ENCODE measurements around the gene SNTB2. TPM values are rescaled to one million over a fixed set of nuclear protein-coding genes. Genes with fewer than 3 reads are reported as not detected.
A peak's percentile ranks its signal among the peaks of the same experiment; 100 is the strongest.

The SNTB2 gene
- total and polyA plus RNA-seq, 2 of the 13 experiments (the other 11 are each of a cell fraction or from before 2014, with no cell fraction given), result 11.5 to 19.2 TPM

DNA sequence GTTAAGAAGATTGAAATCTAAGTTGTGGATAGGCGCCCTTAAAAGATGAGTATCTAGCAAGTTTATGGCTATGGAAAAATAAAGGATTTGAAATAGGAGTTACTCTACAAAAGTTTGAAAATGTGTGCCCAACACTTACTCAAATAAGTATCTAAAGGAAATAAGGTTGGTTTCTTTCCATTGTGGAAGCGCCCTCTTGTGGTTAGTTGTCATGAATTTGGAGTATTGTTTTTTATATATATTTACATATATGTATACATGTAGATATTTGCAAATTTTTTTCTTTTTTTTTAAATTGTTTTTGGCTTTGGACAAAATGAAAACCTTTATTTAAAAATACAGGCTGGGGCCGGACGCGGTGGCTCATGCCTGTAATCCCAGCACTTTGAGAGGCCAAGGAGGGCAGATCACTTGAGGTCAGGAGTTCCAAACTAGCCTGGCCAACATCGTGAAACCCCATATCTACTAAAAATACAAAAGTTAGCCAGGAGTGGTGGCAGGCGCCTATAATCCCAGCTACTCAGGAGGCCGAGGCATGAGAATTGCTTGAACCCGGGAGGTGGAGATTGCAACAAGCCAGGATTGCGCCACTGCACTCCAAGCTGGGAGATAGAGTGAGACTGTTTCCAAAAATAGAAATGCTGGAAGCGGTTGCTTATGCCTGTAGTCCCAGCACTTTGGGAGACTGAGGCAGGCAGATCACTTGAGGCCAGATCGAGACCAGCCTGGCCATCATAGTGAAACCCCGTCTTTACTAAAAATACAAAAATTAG, 100.2 kb downstream of the SNTB2 start:
- H3K27me3 ChIP-seq (ENCODE audit: control insufficient read depth in 1 of 2, insufficient read depth in 2 of 2, low read length in 2 of 2), result no peaks in the 10 kb centered on the region
- ChIA-PET POLR2A (interaction anchor here (1.2 to 1.5 kb wide), 2 partner anchors 101 to 154 kb away, joined by 3 read pairs; no protein-coding TSS in a partner anchor), CTCF (ENCODE audit: low intra/inter-chr PET ratio, low total read pairs) (interaction anchor here (1.1 to 3.7 kb wide), 2 partner anchors 137 to 440 kb away, joined by 4 to 44 read pairs; no protein-coding TSS in a partner anchor)
- H4K20me1 ChIP-seq (ENCODE audit: insufficient read depth, low read length), result no peaks in the 10 kb centered on the region
- in situ Hi-C loops (cut with HindIII; ENCODE audit: extremely low pct_ligation_motif_present, low pct_unique_long_range_greater_than_20kb), result loop anchor here (5.0 kb wide), 1 partner anchor 135 kb away; no protein-coding TSS in a partner anchor
- FAIRE-seq, result no peak
- H3K27ac ChIP-seq (ENCODE audit: extremely low read length, insufficient read depth, low read length), result no peak overlapping the region
- no peak overlapping the region for H3K4me2 ChIP-seq (ENCODE audit: low read depth, low read length)
- intact Hi-C loops (cut with micrococcal nuclease; ENCODE audit: unreplicated experiment), result loop anchor here (1.0 to 2.0 kb wide), 2 partner anchors 100 to 137 kb away; partner anchors contain the start of gene SNTB2
- no peak for ATAC-seq
- no peak overlapping the region for H3K4me3 ChIP-seq (replicated peaks in 1 of 3; ENCODE audit: insufficient read depth in 1 of 3, low read depth in 2 of 3, low read length in 3 of 3)
- no peak overlapping the region for H3K9ac ChIP-seq (ENCODE audit: insufficient read depth, low read depth, low read length)
- H3K4me1 ChIP-seq (ENCODE audit: insufficient read depth, low read length), result peaks cover 8% of the 10 kb centered on the region; the same call in 1 of the 2 replicates
- peak; percentile 62 for DNase-seq (ENCODE audit: low spot score)
- 85% methylated on average over 13 of the region's 13 CpGs for WGBS (ENCODE audit: low lambda C conversion rate)
- H3K79me2 ChIP-seq (ENCODE audit: insufficient read depth, low read length), result no peaks in the 10 kb centered on the region
- no TSS peak for BruUV-seq (replicated peaks)
- no peaks in the 10 kb centered on the region for H3K9me3 ChIP-seq (ENCODE audit: low read length)
- peaks cover 4 to 21% of the 10 kb centered on the region in 2 experiments for H3K36me3 ChIP-seq (replicated peaks in 1 of 2; ENCODE audit: control insufficient read depth in 1 of 2, insufficient read depth in 2 of 2, low read length in 2 of 2)
- H2AFZ ChIP-seq (ENCODE audit: low read length), result no peak overlapping the region
- TF ChIP-seq CEBPB (IDR thresholded peaks at IDR 0.05; ENCODE audit: borderline replicate concordance, low read depth, low read length) (peak; percentile 66; the same call in 1 of the 2 replicates), FOXA1 (IDR thresholded peaks at IDR 0.05) (no peak), FOXA1 (CRISPR knock-in tag; IDR thresholded peaks at IDR 0.05) (no peak), SMC3 (IDR thresholded peaks at IDR 0.05; ENCODE audit: low read length) (peak; percentile 69), ELF3 (CRISPR knock-in tag; IDR thresholded peaks at IDR 0.05) (0 out of 2 replicates have a peak, but pooled peaks have one; percentile 20), RAD21 (CRISPR knock-in tag; IDR thresholded peaks at IDR 0.05) (peak; percentile 29; the same call in 1 of the 2 replicates), TP53 (CRISPR knock-in tag; conservative IDR thresholded peaks at IDR 0.05) (no peak), U2AF2 (IDR thresholded peaks at IDR 0.05; ENCODE audit: low read depth, low read length) (no peak), NFATC3 (CRISPR knock-in tag; IDR thresholded peaks at IDR 0.05) (no peak), JARID2 (CRISPR knock-in tag; IDR thresholded peaks at IDR 0.05; ENCODE audit: insufficient replicate concordance) (no peak), CEBPG (CRISPR knock-in tag; IDR thresholded peaks at IDR 0.05) (peak; percentile 9; the same call in 1 of the 2 replicates), WIZ (CRISPR knock-in tag; IDR thresholded peaks at IDR 0.05) (no peak), ARID2 (CRISPR knock-in tag; IDR thresholded peaks at IDR 0.05; ENCODE audit: borderline replicate concordance) (0 out of 2 replicates have a peak, but pooled peaks have one; percentile 27), SRSF9 (IDR thresholded peaks at IDR 0.05; ENCODE audit: borderline replicate concordance, insufficient read depth, low read depth, low read length, poor library complexity, severe bottlenecking) (no peak), KLF11 (CRISPR knock-in tag; IDR thresholded peaks at IDR 0.05) (0 out of 2 replicates have a peak, but pooled peaks have one; percentile 29), STAG1 (CRISPR knock-in tag; IDR thresholded peaks at IDR 0.05) (peak; percentile 66)
- TF ChIP-seq, protein P1, sequence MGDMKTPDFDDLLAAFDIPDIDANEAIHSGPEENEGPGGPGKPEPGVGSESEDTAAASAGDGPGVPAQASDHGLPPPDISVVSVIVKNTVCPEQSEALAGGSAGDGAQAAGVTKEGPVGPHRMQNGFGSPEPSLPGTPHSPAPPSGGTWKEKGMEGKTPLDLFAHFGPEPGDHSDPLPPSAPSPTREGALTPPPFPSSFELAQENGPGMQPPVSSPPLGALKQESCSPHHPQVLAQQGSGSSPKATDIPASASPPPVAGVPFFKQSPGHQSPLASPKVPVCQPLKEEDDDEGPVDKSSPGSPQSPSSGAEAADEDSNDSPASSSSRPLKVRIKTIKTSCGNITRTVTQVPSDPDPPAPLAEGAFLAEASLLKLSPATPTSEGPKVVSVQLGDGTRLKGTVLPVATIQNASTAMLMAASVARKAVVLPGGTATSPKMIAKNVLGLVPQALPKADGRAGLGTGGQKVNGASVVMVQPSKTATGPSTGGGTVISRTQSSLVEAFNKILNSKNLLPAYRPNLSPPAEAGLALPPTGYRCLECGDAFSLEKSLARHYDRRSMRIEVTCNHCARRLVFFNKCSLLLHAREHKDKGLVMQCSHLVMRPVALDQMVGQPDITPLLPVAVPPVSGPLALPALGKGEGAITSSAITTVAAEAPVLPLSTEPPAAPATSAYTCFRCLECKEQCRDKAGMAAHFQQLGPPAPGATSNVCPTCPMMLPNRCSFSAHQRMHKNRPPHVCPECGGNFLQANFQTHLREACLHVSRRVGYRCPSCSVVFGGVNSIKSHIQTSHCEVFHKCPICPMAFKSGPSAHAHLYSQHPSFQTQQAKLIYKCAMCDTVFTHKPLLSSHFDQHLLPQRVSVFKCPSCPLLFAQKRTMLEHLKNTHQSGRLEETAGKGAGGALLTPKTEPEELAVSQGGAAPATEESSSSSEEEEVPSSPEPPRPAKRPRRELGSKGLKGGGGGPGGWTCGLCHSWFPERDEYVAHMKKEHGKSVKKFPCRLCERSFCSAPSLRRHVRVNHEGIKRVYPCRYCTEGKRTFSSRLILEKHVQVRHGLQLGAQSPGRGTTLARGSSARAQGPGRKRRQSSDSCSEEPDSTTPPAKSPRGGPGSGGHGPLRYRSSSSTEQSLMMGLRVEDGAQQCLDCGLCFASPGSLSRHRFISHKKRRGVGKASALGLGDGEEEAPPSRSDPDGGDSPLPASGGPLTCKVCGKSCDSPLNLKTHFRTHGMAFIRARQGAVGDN (CRISPR knock-in tag; IDR thresholded peaks at IDR 0.05), result no peak
- TF ChIP-seq, protein P2, sequence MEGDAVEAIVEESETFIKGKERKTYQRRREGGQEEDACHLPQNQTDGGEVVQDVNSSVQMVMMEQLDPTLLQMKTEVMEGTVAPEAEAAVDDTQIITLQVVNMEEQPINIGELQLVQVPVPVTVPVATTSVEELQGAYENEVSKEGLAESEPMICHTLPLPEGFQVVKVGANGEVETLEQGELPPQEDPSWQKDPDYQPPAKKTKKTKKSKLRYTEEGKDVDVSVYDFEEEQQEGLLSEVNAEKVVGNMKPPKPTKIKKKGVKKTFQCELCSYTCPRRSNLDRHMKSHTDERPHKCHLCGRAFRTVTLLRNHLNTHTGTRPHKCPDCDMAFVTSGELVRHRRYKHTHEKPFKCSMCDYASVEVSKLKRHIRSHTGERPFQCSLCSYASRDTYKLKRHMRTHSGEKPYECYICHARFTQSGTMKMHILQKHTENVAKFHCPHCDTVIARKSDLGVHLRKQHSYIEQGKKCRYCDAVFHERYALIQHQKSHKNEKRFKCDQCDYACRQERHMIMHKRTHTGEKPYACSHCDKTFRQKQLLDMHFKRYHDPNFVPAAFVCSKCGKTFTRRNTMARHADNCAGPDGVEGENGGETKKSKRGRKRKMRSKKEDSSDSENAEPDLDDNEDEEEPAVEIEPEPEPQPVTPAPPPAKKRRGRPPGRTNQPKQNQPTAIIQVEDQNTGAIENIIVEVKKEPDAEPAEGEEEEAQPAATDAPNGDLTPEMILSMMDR (CRISPR knock-in tag; IDR thresholded peaks at IDR 0.05), result peak; percentile 55
